BLaER1 treated with 17β-estradiol and CSF1 and Interleukin-3, amounts not matched to agents 10 nM and 100 nM (cell line): ENCODE data around the gene LOXL3.

Source experiments
- H3K27ac ChIP-seq, 11 experiments: shearing (Covaris generic); formaldehyde crosslinking; 2 replicates each; pipeline ENCODE4 v1.8.1; 2022
- H3K27me3 ChIP-seq, 11 experiments: shearing (Covaris generic); formaldehyde crosslinking; 2 replicates each; pipeline ENCODE4 v1.8.1; 2022
- H3K36me3 ChIP-seq, 11 experiments: shearing (Covaris generic); formaldehyde crosslinking; 2 replicates each; pipeline ENCODE4 v1.8.1; 2022
- H3K4me1 ChIP-seq, 10 experiments: shearing (Covaris generic); formaldehyde crosslinking; 2 replicates each; pipeline ENCODE4 v1.8.1; 2022
- H3K4me2 ChIP-seq, 11 experiments: shearing (Covaris generic); formaldehyde crosslinking; 2 replicates each; pipeline ENCODE4 v1.8.1; 2022
- H3K4me3 ChIP-seq, 10 experiments: shearing (Covaris generic); formaldehyde crosslinking; 2 replicates each; pipeline ENCODE4 v1.8.1; 2022
- H3K9ac ChIP-seq, 11 experiments: shearing (Covaris generic); formaldehyde crosslinking; 2 replicates each; pipeline ENCODE4 v1.8.1; 2022
- H3K9me3 ChIP-seq, 11 experiments: shearing (Covaris generic); formaldehyde crosslinking; replicated peaks in 1 of 11; 2 replicates each; pipeline ENCODE4 v1.8.1; 2022
- H4K20me1 ChIP-seq, 11 experiments: shearing (Covaris generic); formaldehyde crosslinking; 2 replicates each; pipeline ENCODE4 v1.8.1; 2022
- Cebpa-rat ChIP-seq, 11 experiments: shearing (Covaris generic); IDR thresholded peaks; 2 replicates each; pipeline ENCODE4 v1.8.1; 2022

Gene LOXL3

GRCh38 chr2:74553892-74554819 lies at the start of gene LOXL3, which contains the start of gene DOK1:
LOXL3 (minus strand) TSS chr2:74553942; CDS start chr2:74552634, 1,308 bp downstream.
DOK1 (plus strand) TSS chr2:74554720; CDS start chr2:74554755, 35 bp downstream.
- Histone ChIP-seq H3K4me1 (peaks cover 34 to 57% (median 44%) of the 10 kb centered on the region in 10 experiments), H3K4me2 (peak within 1 kb of the TSS; percentile 91 to 100 (median 98)), H3K36me3 (peaks cover 0 to 59% (median 21%) of the 10 kb centered on the region in 11 experiments; a peak in 21 of 22 replicates), H3K27me3 (peaks cover 22 to 31% (median 27%) of the 10 kb centered on the region in 11 experiments), H3K27ac (peak within 1 kb of the TSS; percentile 81 to 92 (median 83)), H3K9ac (peak within 1 kb of the TSS; percentile 83 to 93 (median 86)), H3K4me3 (peak within 1 kb of the TSS; percentile 78 to 97 (median 86)), H4K20me1 (peaks cover 0 to 23% (median 12%) of the 10 kb centered on the region in 11 experiments; a peak in 11 of 22 replicates), H3K9me3 (peaks cover 9 to 16% (median 12%) of the 10 kb centered on the region in 11 experiments)
- TF ChIP-seq Cebpa-rat (IDR thresholded peaks at IDR 0.05), result no peak

DNA sequence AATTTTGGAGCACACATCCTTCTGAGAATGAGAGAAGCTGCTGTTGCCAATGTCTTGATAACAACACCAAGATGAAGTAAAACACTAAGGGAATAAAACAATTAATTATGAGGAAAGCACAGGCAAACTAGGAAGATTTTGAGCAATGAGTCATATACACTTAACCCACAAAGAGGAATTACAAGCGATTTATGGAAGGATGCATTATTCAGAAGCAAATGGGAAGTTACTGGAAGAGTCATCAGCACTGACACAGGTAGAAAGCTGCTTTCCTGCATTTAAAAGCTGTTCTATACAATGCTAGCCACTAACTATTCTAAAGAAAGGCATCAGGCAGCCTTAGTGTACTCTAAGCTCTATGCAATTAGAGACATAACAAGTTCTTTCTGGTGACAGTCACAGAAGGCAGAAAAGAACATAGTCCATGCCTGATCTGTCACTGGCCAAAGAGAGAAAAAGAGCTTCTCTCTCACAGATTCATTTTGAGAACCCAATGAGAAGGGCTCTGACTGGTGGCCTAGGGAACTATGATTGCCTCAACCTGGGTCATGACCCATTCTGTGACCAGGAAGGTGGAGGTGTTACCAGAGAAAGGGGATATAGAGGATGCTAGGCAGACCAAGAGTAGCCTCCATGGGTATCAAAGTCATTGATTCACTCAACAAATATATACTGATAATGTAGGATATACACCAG lies 49.0 kb upstream of the LOXL3 start:
- no peak overlapping the region for H3K4me3 ChIP-seq
- no peak for TF ChIP-seq Cebpa-rat (IDR thresholded peaks at IDR 0.05)
- H3K4me2 ChIP-seq, result peak overlapping the region in 4 of 11 experiments; percentile 7 to 66 (median 42); a peak in 7 of 22 replicates
- H3K9ac ChIP-seq, result no peak overlapping the region
- H3K36me3 ChIP-seq, result no peaks in the 10 kb centered on the region
- no peaks in the 10 kb centered on the region for H3K9me3 ChIP-seq
- peaks cover 0 to 27% (median 0%) of the 10 kb centered on the region in 10 experiments; a peak in 7 of 20 replicates for H3K4me1 ChIP-seq
- H3K27me3 ChIP-seq, result no peaks in the 10 kb centered on the region
- no peaks in the 10 kb centered on the region for H4K20me1 ChIP-seq
- H3K27ac ChIP-seq, result no peak overlapping the region

DNA sequence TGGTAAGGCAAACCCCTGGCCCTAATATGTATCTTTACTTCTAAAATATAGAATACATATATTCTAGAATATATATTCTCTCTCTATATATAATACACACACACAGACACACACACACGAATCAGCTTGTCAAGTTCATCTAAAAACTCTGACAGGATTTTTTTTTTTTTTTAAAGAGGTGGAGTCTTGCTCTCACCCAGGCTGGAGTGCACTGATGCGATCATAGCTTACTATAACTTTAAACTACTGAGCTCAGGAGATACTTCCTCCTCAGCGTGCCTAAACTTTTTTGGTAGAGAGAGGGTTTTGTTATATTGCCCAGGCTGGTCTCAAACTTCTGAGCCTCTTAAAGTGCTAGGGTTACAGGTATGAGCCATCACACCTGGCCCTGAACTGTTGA lies 45.9 kb upstream of the LOXL3 start:
- H3K9me3 ChIP-seq, result no peaks in the 10 kb centered on the region
- no peak overlapping the region for H3K9ac ChIP-seq
- no peaks in the 10 kb centered on the region for H4K20me1 ChIP-seq
- peaks cover 0 to 27% (median 0%) of the 10 kb centered on the region in 10 experiments; a peak in 7 of 20 replicates for H3K4me1 ChIP-seq
- H3K4me3 ChIP-seq, result no peak overlapping the region
- no peak overlapping the region for H3K27ac ChIP-seq
- H3K36me3 ChIP-seq, result no peaks in the 10 kb centered on the region
- no peak overlapping the region for H3K4me2 ChIP-seq
- TF ChIP-seq Cebpa-rat (IDR thresholded peaks at IDR 0.05), result no peak
- H3K27me3 ChIP-seq, result no peaks in the 10 kb centered on the region

DNA sequence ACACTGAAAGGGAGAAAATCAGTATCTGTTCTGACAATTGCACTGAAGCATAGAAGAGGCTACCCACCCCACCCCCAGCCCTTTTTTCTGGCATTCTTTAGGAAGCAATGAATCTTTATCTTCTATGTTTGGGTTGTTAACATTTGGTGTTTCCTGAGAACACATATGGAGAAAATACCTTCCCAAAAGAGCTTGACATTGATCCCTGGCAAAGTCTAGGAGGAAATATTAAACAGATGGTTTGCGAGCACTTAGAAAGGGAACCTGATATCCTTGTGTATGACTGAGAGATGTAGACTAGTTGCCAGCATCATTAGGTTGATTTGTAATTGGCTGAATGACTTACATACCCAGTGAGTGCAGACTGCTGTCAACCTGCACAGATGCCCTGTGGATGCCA lies 43.7 kb upstream of the LOXL3 start:
- Histone ChIP-seq H3K4me3 (no peak overlapping the region), H3K4me1 (peaks cover 0 to 15% (median 0%) of the 10 kb centered on the region in 10 experiments; a peak in 7 of 20 replicates), H3K4me2 (no peak overlapping the region), H3K9ac (no peak overlapping the region), H3K27me3 (no peaks in the 10 kb centered on the region), H3K27ac (no peak overlapping the region), H3K9me3 (no peaks in the 10 kb centered on the region), H3K36me3 (no peaks in the 10 kb centered on the region), H4K20me1 (no peaks in the 10 kb centered on the region)
- no peak for TF ChIP-seq Cebpa-rat (IDR thresholded peaks at IDR 0.05)

DNA sequence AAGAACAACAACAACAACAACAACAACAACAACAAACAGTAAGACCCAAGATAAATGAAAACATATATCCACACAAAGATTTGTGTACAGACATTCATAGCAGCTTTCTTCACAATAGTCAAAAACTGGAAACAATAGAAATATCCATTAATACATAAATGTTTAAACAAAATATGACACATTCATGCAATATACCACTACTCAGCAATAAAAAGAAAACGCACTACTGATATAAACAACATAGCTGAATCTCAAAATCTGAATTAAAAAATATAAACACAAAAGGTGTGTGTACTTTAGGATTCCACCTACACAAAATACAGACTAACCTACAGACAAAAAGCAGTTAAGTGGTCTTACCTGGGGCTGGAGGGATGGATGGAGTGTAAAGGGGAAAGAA lies 42.8 kb upstream of the LOXL3 start:
- no peaks in the 10 kb centered on the region for H4K20me1 ChIP-seq
- no peak overlapping the region for H3K4me2 ChIP-seq
- no peak for TF ChIP-seq Cebpa-rat (IDR thresholded peaks at IDR 0.05)
- H3K4me3 ChIP-seq, result no peak overlapping the region
- no peaks in the 10 kb centered on the region for H3K27me3 ChIP-seq
- H3K27ac ChIP-seq, result no peak overlapping the region
- H3K4me1 ChIP-seq, result peaks cover 0 to 9% (median 0%) of the 10 kb centered on the region in 10 experiments; a peak in 4 of 20 replicates
- H3K9ac ChIP-seq, result no peak overlapping the region
- no peaks in the 10 kb centered on the region for H3K36me3 ChIP-seq
- no peaks in the 10 kb centered on the region for H3K9me3 ChIP-seq

DNA sequence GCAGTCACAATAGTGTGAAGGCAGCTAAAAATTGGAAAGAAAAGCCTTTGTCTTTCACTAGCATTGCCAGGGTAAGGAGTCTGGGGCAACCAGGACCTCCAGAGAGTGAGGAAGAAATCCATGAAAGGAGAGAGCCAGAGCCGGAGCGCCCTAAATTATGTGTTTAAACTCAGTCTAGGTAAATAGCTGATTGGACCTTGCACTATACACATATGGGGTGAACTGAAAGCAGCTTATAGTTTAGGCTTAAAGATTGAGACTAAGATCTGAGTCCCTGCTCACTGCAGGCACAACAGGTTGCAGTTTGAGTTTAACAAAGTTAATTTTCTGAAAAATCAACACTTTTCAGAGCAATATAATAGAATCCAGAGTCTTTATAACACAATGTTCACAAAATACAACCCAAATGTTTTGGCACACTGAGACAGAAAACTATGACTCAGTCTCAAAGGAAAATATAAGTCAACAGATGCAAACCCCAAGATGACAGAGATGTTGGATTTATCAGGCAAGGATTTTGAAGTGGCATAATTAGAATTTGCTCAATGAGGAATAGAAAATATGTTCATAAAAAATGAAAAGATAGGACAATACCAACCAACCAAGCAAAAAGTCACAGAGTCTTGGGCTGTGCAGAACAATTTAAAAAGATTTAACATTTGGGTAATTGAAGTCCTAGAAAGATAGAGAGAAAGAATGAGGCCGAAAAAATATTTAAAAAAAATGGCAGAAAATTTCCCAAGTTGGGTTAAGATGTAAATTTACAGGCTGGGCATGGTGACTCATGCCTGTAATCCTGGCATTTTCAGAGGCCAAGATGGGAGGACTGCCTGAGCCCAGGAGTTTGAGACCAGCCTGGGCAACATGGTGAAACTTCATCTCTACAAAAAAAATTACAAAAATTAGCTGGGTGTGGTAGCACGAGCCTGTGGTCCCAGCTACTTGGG lies 40.4 kb upstream of the LOXL3 start:
- Histone ChIP-seq H3K4me3 (no peak overlapping the region), H3K36me3 (no peaks in the 10 kb centered on the region), H3K27me3 (no peaks in the 10 kb centered on the region), H3K9ac (no peak overlapping the region), H3K9me3 (no peaks in the 10 kb centered on the region), H3K27ac (no peak overlapping the region), H3K4me2 (no peak overlapping the region), H3K4me1 (peaks cover 0 to 5% (median 0%) of the 10 kb centered on the region in 10 experiments; a peak in 3 of 20 replicates), H4K20me1 (no peaks in the 10 kb centered on the region)
- no peak for TF ChIP-seq Cebpa-rat (IDR thresholded peaks at IDR 0.05)

GRCh38 chr2:74588664-74589063 lies 34.9 kb upstream of the LOXL3 start:
- Histone ChIP-seq H3K27me3 (no peaks in the 10 kb centered on the region), H3K36me3 (no peaks in the 10 kb centered on the region), H3K4me3 (no peak overlapping the region), H3K9me3 (no peaks in the 10 kb centered on the region), H4K20me1 (no peaks in the 10 kb centered on the region), H3K27ac (no peak overlapping the region), H3K9ac (peak overlapping the region in 1 of 11 experiments; percentile 43; a peak in 1 of 22 replicates), H3K4me2 (no peak overlapping the region), H3K4me1 (peaks cover 26 to 44% (median 34%) of the 10 kb centered on the region in 10 experiments)
- no peak for TF ChIP-seq Cebpa-rat (IDR thresholded peaks at IDR 0.05)

DNA sequence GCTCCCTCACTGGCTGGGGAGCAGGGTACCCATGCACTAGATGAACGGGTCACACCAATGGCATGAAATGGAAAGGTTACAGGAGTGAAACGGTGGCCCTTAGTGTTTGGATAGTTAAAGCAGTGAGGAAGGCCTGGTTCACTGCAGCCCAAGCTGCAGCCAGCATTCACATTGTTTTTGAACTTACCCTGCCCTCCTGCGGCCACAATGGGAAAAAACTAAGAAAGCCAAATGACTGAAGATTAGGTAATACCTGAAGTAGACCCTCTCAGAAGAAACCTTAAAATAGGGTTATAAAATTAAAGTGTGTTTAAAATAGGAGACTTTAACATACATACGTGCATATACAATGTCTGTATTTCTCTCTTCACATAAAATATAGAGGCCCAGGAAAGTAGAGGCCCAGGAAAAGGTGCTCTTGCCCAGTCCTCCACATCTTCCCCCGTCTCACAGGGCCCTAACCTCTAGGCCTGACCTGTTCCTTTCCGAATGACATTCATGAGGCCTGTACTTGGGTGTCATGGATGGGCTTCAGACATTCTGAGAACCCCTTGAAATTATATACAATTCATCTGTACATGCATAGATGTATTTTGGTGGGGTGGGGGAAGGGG lies 34.0 kb upstream of the LOXL3 start:
- no peaks in the 10 kb centered on the region for H4K20me1 ChIP-seq
- peaks cover 26 to 51% (median 41%) of the 10 kb centered on the region in 10 experiments for H3K4me1 ChIP-seq
- no peaks in the 10 kb centered on the region for H3K27me3 ChIP-seq
- no peaks in the 10 kb centered on the region for H3K36me3 ChIP-seq
- H3K4me2 ChIP-seq, result peak overlapping the region in 2 of 11 experiments; percentile 19 to 41; a peak in 3 of 22 replicates
- H3K9me3 ChIP-seq, result no peaks in the 10 kb centered on the region
- H3K9ac ChIP-seq, result no peak overlapping the region
- H3K27ac ChIP-seq, result no peak overlapping the region
- no peak; a peak in 1 of 22 replicates for TF ChIP-seq Cebpa-rat (IDR thresholded peaks at IDR 0.05)
- no peak overlapping the region for H3K4me3 ChIP-seq
